ENCODE data around the gene SMG7. TPM values are rescaled to one million over a fixed set of nuclear protein-coding genes. Genes with fewer than 3 reads are reported as not detected.

Gene SMG7
- polyA plus RNA-seq, 2 of the 4 experiments (the other 2 are of a cell fraction), result 27.2 to 51.3 TPM

GRCh38 chr1:183593356-183593755 is 121.1 kb downstream of the SMG7 start:
- TF ChIP-seq PHF8 (IDR thresholded peaks at IDR 0.05; ENCODE audit: borderline replicate concordance, low read depth) (no peak), HDAC2 (IDR thresholded peaks at IDR 0.05) (no peak), RAD21 (conservative IDR thresholded peaks at IDR 0.05 in 1 of 2, IDR thresholded peaks at IDR 0.05 in 1 of 2) (no peak), GATA3 (IDR thresholded peaks at IDR 0.05; ENCODE audit: borderline replicate concordance) (no peak), USF2 (IDR thresholded peaks at IDR 0.05) (no peak), ELK1 (IDR thresholded peaks at IDR 0.05; ENCODE audit: low read depth, low read length) (no peak), NPAS2 (CRISPR knock-in tag; IDR thresholded peaks at IDR 0.05; ENCODE audit: borderline replicate concordance) (no peak), TFCP2L1 (CRISPR knock-in tag; IDR thresholded peaks at IDR 0.05) (no peak), MAFK (IDR thresholded peaks at IDR 0.05; ENCODE audit: partially characterized antibody) (no peak), HEYL (CRISPR knock-in tag; IDR thresholded peaks at IDR 0.05) (no peak), RARB (CRISPR knock-in tag; IDR thresholded peaks at IDR 0.05) (no peak), EHMT2 (IDR thresholded peaks at IDR 0.05; ENCODE audit: low read depth) (no peak), PBX3 (IDR thresholded peaks at IDR 0.05) (no peak), KDM5A (IDR thresholded peaks at IDR 0.05) (no peak), ATOH8 (CRISPR knock-in tag; IDR thresholded peaks at IDR 0.05; ENCODE audit: low read depth) (no peak), REST (IDR thresholded peaks at IDR 0.05) (no peak), HOXA7 (CRISPR knock-in tag; IDR thresholded peaks at IDR 0.05) (no peak)
- Histone ChIP-seq H3K9me3 (no peaks in the 10 kb centered on the region), H3K27ac (no peak overlapping the region), H3K4me1 (peaks cover 7% of the 10 kb centered on the region; the same call in 2 of the 3 replicates), H3K4me2 (no peak overlapping the region), H3K4me3 (no peak overlapping the region)
- ATAC-seq (no peak), DNase-seq (ENCODE audit: low read depth in 1 of 2, low spot score in 1 of 2) (no peak), FAIRE-seq (no peak)
- ChIA-PET POLR2A (no interaction called here), CTCF (interaction anchor here (1.1 kb wide), 1 partner anchor 8 kb away, joined by 3 read pairs; no protein-coding TSS in a partner anchor)
- WGBS (ENCODE audit: missing lambda C conversion rate), result 67% methylated on average over 3 of the region's 3 CpGs

GRCh38 chr1:183595537-183595936 is 123.2 kb downstream of the SMG7 start:
- Histone ChIP-seq H3K4me3 (no peak overlapping the region), H3K9me3 (no peaks in the 10 kb centered on the region), H3K27ac (no peak overlapping the region), H3K4me2 (no peak overlapping the region), H3K4me1 (peaks cover 7% of the 10 kb centered on the region; the same call in 2 of the 3 replicates)
- ChIA-PET POLR2A (no interaction called here), CTCF (interaction anchor here (0.6 to 1.6 kb wide), 2 partner anchors 8 to 125 kb away, joined by 3 to 4 read pairs; no protein-coding TSS in a partner anchor)
- 81% methylated on average over 2 of the region's 2 CpGs for WGBS (ENCODE audit: missing lambda C conversion rate)
- FAIRE-seq (no peak), ATAC-seq (no peak), DNase-seq (ENCODE audit: low read depth in 1 of 2, low spot score in 1 of 2) (no peak)
- TF ChIP-seq EHMT2 (IDR thresholded peaks at IDR 0.05; ENCODE audit: low read depth) (no peak), MAFK (IDR thresholded peaks at IDR 0.05; ENCODE audit: partially characterized antibody) (no peak), RCOR1 (IDR thresholded peaks at IDR 0.05; ENCODE audit: low read depth, low read length) (no peak), MAZ (IDR thresholded peaks at IDR 0.05; ENCODE audit: borderline replicate concordance, low read depth, low read length) (no peak), REST (IDR thresholded peaks at IDR 0.05) (no peak), HES2 (IDR thresholded peaks at IDR 0.05) (no peak)
